NT2/D1 (cell line): ENCODE data around the gene KIF21A.
A peak's percentile ranks its signal among the peaks of the same experiment; 100 is the strongest.

ENCODE experiments used
- DNase-seq: peaks from one replicate; pipeline ENCODE4 v3.0.0-alpha.2; 2011; ENCODE audit warnings: low read depth, low spot score
- H3K27me3 ChIP-seq: 2 replicates; pipeline ENCODE4 v1.6.0; 2011; ENCODE audit warnings: mild to moderate bottlenecking; ENCODE audit not compliant: insufficient read length, insufficient read depth
- H3K36me3 ChIP-seq: 2 replicates; pipeline ENCODE4 v1.6.1; 2011; ENCODE audit warnings: mild to moderate bottlenecking, low read length, mixed read lengths; ENCODE audit not compliant: insufficient read depth, insufficient read length
- H3K4me1 ChIP-seq: 2 replicates; pipeline ENCODE4 v1.5.1; 2011; ENCODE audit not compliant: insufficient read depth, insufficient read length
- H3K4me3 ChIP-seq: 2 replicates; pipeline ENCODE4 v1.5.1; 2011; ENCODE audit warnings: low read depth; ENCODE audit not compliant: insufficient read length
- H3K9ac ChIP-seq: 2 replicates; pipeline ENCODE4 v1.6.0; 2011; ENCODE audit warnings: low read depth; ENCODE audit not compliant: insufficient read length
- H3K9me3 ChIP-seq: 2 replicates; pipeline ENCODE4 v1.5.1; 2011; ENCODE audit warnings: mild to moderate bottlenecking, low read length; ENCODE audit not compliant: insufficient read depth
- SUZ12 ChIP-seq: IDR thresholded peaks from 2 replicates; pipeline ENCODE4 v1.6.1; 2011; ENCODE audit not compliant: insufficient read length, insufficient read depth; ENCODE audit errors: extremely low read depth
- YY1 ChIP-seq: IDR thresholded peaks from 2 replicates; pipeline ENCODE4 v1.6.1; 2011; ENCODE audit not compliant: insufficient read length, insufficient read depth
- ZNF274 ChIP-seq: IDR thresholded peaks from 2 replicates; pipeline ENCODE4 v1.6.1; 2011; ENCODE audit warnings: mild to moderate bottlenecking, low read depth, low read length

Gene KIF21A

GRCh38 chr12:39412210-39412609, 30.7 kb downstream of the KIF21A start:
- no peak overlapping the region for H3K4me3 ChIP-seq
- DNase-seq, result peak; percentile 15
- H3K27me3 ChIP-seq, result no peaks in the 10 kb centered on the region
- H3K36me3 ChIP-seq, result peaks cover 3% of the 10 kb centered on the region
- TF ChIP-seq ZNF274 (no peak), SUZ12 (no peak), YY1 (no peak)
- no peak overlapping the region for H3K9ac ChIP-seq
- H3K9me3 ChIP-seq, result no peaks in the 10 kb centered on the region
- H3K4me1 ChIP-seq, result no peaks in the 10 kb centered on the region

- no peak overlapping the region for H3K9ac ChIP-seq
- DNase-seq, result no peak
- H3K27me3 ChIP-seq, result no peaks in the 10 kb centered on the region
- H3K4me1 ChIP-seq, result no peaks in the 10 kb centered on the region
- TF ChIP-seq SUZ12 (no peak), ZNF274 (no peak), YY1 (no peak)
- H3K4me3 ChIP-seq, result no peak overlapping the region
- no peaks in the 10 kb centered on the region for H3K9me3 ChIP-seq
- H3K36me3 ChIP-seq, result no peaks in the 10 kb centered on the region
These were observed 36.7 kb downstream of the KIF21A start for GRCh38 chr12:39406262-39406661.

- no peak overlapping the region for H3K4me3 ChIP-seq
- H3K4me1 ChIP-seq, result no peaks in the 10 kb centered on the region
- no peak for TF ChIP-seq YY1
- TF ChIP-seq SUZ12, result no peak
- TF ChIP-seq ZNF274, result no peak
- no peak for DNase-seq
- H3K27me3 ChIP-seq, result no peaks in the 10 kb centered on the region
- no peak overlapping the region for H3K9ac ChIP-seq
- H3K36me3 ChIP-seq, result no peaks in the 10 kb centered on the region
- no peaks in the 10 kb centered on the region for H3K9me3 ChIP-seq
These were observed 37.3 kb downstream of the KIF21A start for GRCh38 chr12:39405580-39405979.

- no peak overlapping the region for H3K9ac ChIP-seq
- no peak for DNase-seq
- H3K4me1 ChIP-seq, result no peaks in the 10 kb centered on the region
- no peaks in the 10 kb centered on the region for H3K27me3 ChIP-seq
- H3K36me3 ChIP-seq, result no peaks in the 10 kb centered on the region
- TF ChIP-seq SUZ12 (no peak), YY1 (no peak), ZNF274 (no peak)
- H3K4me3 ChIP-seq, result no peak overlapping the region
- no peaks in the 10 kb centered on the region for H3K9me3 ChIP-seq
These were observed 38.9 kb downstream of the KIF21A start for GRCh38 chr12:39404000-39404399.

- Histone ChIP-seq H3K9me3 (no peaks in the 10 kb centered on the region), H3K9ac (no peak overlapping the region), H3K36me3 (no peaks in the 10 kb centered on the region), H3K4me1 (no peaks in the 10 kb centered on the region), H3K4me3 (no peak overlapping the region), H3K27me3 (no peaks in the 10 kb centered on the region)
- TF ChIP-seq SUZ12 (no peak), YY1 (no peak), ZNF274 (no peak)
- DNase-seq, result no peak
These were observed 39.5 kb downstream of the KIF21A start for GRCh38 chr12:39403376-39403775.

GRCh38 chr12:39402922-39403321, 40.0 kb downstream of the KIF21A start:
- no peaks in the 10 kb centered on the region for H3K9me3 ChIP-seq
- H3K4me3 ChIP-seq, result no peak overlapping the region
- no peak for DNase-seq
- no peak overlapping the region for H3K9ac ChIP-seq
- TF ChIP-seq ZNF274 (no peak), SUZ12 (no peak), YY1 (no peak)
- H3K4me1 ChIP-seq, result no peaks in the 10 kb centered on the region
- H3K27me3 ChIP-seq, result no peaks in the 10 kb centered on the region
- no peaks in the 10 kb centered on the region for H3K36me3 ChIP-seq

- H3K4me3 ChIP-seq, result no peak overlapping the region
- H3K36me3 ChIP-seq, result no peaks in the 10 kb centered on the region
- no peaks in the 10 kb centered on the region for H3K27me3 ChIP-seq
- H3K9ac ChIP-seq, result no peak overlapping the region
- TF ChIP-seq YY1, result no peak
- TF ChIP-seq SUZ12, result no peak
- no peak for TF ChIP-seq ZNF274
- no peak for DNase-seq
- no peaks in the 10 kb centered on the region for H3K9me3 ChIP-seq
- H3K4me1 ChIP-seq, result no peaks in the 10 kb centered on the region
These were observed 41.5 kb downstream of the KIF21A start for GRCh38 chr12:39401459-39401858.
